Midbrain (tissue), 1 donor: Measurements from ENCODE around the gene NELL1.

Source experiments
- DNase-seq: peaks from one replicate; lab custom pipeline; 2025; lab: John Stamatoyannopoulos, UW

Gene NELL1

DNA sequence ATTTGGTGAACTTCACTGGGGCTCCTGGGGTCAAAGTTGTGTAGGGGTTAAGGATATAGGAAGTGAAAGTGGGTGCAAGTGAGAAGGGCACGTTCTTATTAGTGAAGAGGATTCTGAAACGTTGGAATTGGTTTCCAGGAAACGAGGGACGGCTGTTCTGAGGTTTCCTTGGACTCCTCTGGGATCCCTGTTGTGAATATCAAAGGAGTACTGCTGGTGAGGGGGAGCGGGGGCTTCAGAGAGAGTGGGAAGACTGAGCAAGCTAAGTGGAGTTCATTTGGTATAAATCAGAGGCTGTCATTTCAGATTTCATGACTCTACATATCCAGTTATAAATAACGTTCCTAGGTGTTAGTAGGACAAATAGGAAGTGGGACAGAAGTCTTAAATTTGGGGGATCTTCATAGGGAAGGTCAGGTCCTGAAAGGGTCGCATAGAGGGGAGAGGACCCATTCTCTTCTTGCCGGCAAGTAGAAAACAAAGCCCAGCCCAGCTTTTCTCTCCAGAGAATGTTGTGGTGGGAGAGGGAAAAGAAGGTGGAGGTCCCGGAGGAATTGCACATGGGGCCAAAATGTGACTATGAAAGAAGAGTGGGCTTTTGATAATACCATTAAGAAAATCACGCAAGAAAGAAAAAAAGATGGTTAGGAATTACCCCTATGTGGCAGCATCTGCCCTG, 1.1 kb upstream of the NELL1 start:
- DNase-seq = no peak

DNA sequence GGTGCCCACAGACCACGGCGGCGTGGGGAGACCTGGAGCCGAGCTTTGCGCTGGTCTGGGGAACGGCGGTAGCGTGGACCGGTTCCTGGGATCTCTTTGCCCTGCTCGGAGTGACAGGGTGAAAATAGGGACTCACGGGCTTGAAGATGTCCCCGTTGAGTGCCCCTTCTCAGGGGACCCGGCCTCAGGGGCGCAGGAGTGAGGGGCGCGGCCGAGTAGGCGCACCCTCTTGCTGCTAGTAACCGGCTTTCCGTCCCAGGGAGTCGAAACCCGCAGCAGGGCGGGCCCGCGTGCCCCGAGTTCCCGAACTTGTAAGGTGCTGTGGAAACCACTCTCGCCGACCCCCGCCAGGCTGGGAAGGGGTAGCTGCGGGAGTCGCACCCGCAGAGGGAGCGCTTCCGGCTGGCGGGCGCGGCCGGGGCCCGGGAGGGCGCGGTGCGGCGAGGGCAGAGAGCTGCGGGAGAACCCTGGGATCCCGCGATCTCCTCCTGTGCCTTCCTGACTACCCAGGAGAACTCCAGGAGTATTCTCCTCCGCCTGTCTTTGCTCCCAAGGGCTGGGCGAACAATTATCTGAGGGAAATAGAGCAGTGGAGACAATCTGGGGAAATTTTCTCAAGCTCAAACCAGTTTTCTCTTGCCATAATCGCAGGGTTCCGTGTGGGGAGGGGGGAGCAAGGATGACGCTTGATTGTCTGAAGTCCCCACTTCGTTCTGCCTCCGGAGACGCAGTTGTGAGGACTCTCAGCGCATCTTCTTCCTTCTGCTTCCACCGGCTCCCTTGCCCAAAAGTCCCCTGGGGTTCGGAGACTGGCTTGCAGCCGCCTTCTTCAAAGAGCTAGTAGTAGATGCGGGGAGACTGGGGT, 666 bp downstream of the NELL1 start:
- DNase-seq = no peak

DNA sequence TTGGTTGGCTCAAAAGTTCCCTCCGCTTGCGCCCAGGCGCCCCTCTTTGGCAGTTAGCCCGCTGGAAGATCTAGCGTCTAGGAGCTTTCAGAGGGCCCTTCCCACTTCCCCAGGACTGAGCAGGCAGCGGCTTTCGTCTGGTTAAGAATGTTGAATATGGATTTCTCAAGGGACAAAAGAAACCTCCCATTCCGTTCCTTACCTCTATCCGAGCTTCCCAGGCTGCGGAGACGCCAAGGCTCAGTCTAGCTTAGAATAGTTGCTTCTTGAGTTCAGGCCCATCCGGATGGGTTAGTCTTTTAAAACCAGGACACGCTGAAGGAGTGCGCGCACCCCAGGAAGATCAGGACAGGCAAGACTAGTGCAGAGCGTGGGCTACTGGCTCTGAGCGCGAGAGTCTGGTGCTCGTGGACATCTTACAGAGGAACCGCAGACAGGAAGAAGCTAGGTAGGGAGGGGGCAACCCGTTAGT, 1.6 kb downstream of the NELL1 start:
- no peak for DNase-seq

DNA sequence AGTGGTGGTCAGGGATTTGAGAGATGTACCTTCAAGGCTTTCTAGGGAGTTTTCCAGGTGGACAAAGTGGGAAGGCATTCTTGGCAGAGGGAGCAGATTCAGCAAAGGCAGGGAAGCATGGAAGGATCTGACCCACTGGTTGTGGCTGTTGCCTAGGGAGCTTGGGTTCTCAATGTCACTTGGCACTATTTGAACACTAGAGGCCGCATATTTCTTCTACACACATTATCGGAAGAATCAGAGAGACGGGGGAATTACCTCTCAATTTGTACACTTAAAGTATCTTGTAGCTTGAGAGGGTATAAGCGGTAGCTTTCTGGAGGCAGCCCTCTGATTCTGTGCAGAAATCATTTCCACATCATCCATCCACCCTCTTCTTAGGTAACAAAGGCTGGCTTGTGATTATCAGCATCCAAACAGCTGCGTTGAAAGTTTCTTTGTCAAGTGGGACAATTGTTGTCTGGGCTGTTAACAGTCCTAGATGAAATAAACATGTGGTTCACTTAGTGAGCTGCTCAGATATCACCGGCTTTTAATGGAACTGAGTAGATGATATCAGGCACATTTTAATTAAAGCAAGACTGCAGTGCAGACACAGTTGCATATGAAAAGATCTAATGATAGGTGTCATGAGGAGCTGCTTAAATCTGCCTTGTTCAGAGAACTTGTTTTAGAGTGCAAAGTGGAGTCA, 2.6 kb downstream of the NELL1 start:
- DNase-seq = no peak

DNA sequence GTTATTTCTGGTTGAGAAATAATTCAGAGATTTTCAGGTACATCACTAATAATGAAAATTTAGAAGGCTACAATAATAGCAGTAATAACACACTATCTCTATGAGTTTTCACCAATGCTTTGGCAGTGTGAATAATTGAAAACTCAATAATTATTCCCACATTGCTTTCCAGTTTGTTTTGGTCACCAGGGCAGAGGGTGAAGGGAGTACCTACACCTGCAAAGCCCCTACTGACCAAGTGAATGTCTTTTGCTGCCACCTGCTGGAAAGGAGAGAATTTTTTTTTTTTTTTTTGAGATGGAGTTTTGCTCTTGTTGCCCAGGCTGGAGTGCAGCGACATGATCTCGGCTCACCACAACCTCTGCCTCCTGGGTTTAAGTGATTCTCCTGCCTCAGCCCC, 3.2 kb downstream of the NELL1 start:
- no peak for DNase-seq

DNA sequence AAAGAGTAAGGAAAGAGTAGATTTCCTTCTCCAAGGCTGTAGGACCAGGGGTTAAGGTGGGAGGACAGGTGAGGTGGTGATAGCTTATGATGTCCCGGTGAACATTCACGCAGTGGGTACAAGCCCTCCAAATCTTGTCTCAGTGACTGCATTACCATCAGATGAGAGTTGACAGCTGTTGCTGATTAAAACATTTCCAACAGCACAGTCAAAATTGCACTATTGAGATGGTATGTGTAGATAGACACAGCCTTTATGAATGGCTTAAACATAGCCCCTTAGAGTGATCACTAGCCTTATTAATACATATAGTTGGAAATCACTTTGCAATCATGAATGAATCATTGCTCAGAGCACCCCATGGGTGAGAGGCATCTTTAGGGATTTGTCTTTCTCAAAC, 7.3 kb downstream of the NELL1 start:
- DNase-seq = no peak

DNA sequence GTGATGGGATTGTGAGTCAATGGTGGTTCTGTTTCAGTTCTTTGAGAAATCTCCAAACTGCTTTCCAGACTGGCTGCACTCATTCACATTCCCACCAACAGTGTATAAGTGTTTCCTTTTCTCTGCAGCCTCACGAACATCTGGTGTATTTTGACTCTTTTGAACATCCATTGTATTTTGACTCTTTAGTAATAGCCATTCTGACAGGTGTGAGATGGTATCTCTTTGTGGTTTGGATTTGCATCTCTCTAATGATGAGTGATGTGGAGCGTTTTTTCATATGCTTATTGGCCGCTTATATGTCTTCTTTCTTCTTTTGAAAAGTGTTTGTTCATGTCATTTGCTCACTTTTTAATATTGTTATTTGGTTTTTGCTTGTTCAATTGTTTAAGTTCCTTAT, 19.4 kb downstream of the NELL1 start:
- no peak for DNase-seq

DNA sequence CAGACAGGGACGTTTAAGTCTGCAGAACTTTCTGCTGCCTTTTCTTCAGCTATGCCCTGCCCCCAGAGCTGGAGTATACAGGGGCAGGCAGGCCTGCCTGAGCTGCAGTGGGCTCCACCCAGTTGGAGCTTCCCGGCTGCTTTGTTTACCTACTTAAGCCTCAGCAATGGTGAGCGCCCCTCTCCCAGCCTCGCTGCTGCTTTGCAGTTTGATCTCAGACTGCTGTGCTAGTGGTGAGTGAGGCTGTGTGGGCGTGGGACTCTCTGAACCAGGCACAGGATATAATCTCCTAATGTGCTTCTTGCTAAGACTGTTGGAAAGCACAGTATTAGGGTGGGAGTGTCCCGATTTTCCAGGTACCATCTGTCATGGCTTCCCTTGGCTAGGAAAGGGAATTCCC, 38.5 kb downstream of the NELL1 start:
- DNase-seq = no peak

DNA sequence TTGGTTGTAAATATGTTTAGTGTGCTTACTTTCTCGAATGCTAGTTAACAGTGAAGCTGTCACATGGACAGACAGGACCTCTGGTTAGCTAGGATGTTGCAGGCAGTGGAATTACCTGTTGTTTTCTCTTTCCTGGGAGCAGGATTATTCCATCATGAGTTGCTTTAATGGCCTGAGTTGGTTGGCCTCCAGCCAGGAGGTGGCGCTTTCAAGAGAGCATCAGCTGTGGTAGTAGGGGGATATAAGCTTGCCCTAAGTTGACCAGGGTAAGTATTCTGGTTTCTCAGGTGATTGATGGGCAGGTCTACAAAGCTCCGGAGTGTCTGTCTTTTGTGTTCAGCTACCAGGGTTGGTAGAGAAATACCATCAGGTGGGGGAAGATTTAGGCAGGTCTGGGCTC, 43.5 kb downstream of the NELL1 start:
- no peak for DNase-seq

DNA sequence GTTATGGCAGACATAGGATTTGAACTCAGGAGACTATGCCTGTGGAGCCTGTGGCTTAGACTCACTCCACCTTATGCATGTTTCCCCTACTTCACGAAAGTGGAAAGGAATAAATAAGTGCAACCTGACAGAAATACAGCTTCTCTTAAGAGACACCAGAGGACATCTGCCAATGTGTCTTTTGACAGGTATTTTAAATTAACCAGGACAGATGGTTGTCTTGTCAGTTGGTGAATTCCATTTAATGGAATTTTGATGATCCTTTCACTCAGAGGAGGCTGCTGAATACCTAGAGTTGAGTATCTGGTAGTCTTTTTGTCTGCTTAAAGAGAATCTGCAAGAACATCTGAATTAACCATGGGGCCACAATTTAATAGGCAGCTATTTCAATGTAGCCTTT, 46.1 kb downstream of the NELL1 start:
- no peak for DNase-seq

DNA sequence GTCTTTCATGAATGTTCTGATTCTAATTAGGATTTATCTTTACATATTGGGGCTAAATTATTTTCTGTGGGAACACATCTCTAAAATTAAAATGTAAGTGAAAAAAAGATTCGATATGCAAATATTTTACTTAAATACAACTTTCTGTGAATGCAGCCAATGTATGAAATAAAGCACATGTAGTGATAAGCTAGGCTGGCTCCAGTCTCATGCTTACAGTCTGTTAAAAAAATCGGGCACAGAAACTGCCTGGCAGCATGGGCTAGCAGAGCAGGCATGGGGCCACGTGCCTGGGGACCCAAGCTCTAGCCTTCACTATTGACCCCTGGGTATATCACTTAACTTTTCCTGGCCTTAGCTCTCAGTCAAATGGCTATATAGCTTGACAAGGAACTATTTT, 46.5 kb downstream of the NELL1 start:
- DNase-seq = no peak

DNA sequence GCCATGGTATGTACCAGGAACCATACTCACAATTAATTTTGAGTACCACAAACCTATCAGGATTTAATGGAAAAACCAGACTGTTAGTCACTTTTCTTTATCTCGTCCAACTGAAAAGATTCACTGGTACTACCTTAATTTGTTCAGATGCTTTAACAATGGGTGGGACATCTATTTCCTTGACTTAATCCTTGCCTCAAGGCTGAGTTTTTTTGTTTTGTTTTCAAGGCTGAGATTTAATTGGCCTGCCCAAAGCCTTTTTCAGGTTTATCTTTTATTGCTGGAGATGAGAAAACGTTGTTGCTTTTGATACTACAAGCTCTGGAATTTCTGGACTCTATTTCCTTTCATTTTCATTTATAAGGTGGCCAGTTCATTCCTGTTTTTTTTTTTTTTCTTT, 50.4 kb downstream of the NELL1 start:
- no peak for DNase-seq

DNA sequence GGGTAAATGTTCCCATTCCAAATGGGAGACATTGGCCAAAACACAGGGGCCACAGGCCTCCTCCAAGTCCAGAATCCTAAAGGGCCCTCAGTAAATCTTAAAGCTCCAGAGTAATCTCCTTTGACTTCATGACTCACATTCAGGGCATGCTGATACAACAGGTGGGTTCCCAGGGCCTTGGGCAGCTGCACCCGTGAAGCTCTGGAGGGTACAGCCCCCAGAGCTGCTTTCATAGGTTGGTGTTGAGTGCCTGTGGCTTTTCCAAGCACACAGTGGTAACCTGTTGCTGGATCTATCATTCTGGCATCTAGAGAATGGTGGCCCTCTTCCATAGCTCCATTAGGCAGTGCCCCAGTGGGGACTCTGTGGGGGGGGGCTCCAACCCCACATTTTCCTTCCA, 54.0 kb downstream of the NELL1 start:
- no peak for DNase-seq

DNA sequence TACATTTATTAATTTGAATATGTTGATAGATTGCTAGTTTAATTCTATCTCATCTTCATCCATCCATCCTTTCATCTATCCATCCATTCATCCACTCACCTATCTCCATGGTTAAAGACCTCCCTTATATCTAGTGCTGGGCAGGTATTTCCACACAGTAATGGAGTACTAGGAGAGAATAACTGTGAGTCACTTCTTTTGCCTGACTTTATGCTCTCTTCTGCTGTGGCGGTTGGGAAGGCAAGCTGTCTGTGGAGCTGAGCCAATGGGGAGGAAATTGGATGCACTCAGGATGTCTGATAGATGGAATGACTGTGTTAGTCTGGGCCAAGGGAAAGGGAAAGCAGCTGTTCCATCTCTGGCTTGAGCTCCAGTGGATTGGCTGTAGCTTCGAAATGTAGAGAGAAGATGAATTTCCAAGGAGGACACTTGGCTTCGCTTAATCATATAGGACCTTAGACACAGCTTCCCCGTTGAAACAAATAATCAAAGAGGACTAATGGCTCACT, 60.3 kb downstream of the NELL1 start:
- no peak for DNase-seq

DNA sequence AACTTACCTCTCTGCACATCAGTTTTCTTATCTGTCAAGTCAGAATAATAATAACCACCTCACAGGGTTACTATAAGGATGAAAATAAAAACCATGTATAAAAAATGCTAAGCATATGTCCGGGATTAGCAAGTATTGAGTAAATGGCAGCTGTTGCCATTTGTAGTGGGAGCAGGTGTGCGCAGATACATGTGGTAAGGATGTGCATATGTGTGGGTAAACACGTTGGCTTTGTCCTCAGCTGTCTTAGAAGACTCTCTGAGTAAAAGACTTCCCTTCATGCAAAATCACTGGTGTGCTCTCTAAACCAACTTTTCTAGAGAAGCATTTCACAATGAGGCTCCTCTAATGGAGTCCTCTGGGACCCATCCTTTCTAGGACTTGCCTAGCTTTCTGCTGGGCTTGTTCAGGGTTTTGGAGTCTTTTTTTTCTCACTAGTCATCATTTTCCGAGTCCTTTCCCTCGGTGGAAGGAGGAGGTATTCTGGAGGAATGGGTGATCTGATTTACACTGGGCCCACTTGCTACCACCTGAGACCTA, 62.4 kb downstream of the NELL1 start:
- DNase-seq = no peak

DNA sequence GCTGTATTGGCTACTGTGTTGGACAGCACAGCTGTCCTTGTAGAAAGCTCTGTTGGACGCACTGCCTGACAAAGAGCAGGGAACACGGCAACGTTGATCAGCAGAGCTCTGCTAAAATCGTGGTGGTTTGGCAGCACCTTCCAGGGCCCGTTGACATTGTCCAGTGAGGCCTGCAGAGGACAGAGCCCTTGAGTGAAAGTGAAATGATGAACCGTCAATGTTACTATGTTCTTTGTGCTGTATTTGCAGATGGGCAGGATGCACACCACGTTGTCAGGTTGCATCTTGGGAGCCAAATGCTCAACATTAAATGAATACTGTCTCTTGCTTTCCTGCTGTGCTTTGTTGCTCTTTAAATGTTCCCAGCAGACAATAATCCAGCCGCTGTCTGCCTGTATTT, 69.7 kb downstream of the NELL1 start:
- DNase-seq = no peak

DNA sequence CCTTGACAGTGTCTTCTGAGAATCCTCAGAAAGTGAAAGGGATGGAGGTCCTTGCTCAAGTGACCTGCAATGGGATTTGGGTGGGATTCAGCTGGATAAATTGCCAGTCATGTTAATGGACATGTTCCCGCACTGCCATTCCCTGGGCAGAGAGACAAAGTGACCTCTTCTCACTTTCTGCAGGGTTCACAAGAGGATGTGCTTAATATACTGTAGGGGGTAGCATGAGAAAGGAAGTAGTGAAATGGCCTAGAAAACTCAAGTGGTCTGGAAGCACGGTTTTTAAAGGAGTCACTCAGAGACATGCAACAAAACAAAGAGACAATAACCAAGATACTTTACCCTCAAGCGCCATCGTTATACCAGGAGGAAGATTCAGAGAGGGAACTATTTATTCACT, 70.2 kb downstream of the NELL1 start:
- DNase-seq = no peak

DNA sequence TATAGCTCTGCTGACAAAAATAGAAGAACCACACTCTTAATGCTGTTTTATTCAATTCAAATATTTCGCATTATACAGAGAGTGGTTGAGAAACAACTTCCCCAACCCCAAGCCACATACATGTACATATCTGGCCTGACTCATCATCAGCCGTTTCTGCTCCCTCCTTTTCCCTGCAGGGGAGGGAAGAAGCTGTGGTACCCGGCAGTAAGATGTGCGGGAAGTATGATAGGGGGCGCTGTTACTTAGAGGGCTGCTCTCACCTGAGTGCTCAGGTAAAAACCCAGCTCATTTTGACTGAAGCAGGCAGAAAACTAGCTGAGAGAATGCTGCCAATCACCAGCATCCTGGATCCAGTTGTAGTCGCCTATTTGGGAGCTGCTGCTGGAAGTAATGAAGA, 85.5 kb downstream of the NELL1 start:
- no peak for DNase-seq

DNA sequence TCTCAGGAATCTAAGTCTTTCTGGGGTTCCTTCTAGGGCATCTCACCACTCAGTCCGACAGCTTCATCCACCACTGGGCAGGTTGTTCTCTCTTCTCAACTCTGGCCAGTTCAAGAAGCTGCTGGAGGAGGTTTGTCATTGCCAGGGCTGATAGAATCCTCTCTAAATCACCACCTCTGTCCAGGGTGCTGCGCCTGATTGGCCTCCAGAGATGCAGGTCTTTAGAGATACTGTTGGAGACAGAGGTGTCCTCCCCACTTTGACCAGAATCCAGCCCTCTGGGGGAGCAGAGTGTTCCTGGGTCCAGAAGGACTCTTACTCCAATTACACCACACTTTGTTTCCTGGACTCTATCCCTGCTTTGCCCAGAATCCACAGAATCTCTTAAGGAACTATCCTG, 90.2 kb downstream of the NELL1 start:
- no peak for DNase-seq

DNA sequence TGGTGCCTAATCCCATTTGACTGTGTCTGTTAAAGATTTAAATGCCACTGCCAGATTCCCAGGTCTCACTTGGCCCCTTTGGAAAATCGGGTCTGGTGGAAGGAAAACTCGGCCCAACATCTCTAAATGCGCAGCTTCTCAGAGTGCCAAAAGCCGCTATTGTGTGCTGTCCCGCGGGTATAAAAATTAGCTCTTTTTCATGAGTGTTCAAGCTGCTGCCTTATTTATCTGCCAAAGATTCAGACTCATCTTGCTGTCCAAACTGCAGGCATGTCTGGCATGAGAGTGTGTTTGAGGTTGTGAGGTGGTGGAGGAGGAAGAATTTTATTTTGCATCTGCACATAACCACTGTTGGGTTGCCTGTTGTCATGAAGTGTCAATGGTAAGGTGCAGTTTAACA, 91.4 kb downstream of the NELL1 start:
- DNase-seq = no peak

DNA sequence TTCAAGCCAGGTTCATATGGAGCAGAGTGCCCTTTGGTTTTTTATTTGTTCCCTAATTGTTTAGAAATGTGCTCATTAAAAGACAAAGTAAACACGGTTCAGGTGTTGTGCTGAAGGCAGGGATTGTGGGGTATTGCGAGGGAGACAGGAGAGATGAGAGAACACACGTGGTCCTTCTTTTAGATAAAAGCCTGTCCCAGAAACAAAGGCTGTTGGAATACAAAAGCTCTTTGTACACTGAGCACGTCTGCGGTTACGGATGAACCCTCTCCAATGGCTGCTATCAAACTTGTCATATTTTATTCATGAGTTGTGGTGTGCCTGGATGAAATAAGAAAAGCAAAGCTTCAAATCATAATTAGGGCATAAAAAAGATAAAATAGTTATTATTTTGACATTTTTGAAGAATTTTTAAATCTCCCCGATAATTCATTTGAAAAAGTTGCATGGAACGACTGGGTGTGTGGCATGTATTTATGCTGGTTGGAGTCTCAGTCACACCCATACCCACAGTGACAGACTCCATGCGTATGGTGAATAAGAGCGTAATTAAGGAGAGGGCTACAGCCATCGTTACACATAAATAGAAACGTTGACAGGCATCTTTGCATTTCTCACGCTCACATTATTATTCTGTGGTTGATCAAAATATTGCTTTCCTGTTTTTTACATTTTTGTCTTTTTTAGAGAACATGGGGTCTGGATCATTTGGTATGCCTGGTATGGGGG, 92.9 kb downstream of the NELL1 start:
- DNase-seq = no peak

DNA sequence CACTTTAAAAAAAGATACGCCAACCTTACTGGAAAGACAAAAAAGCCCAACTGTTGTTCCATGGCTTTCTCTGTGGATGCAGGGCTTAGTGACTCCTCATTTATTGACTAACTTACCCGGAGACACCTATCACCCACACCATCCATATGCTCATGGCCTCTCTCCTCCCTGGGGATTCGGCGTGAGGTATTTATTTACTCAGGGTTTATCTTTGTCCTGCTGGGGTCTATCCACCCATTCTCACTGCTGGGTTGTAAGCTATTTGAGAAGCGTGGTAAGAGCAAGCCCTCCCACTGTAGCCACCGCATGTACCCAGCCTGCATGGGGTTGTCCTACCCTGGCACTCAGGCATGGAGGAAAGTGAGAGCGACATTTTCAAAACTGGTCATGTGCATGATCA, 93.6 kb downstream of the NELL1 start:
- DNase-seq = no peak
